AG04450 (cell line): Measurements from ENCODE around the gene PTCD1. TPM values are rescaled to one million over a fixed set of nuclear protein-coding genes. Genes with fewer than 3 reads are reported as not detected.

Source experiments
- CTCF ChIA-PET: fragments of 300-600, 350-600 bp; formaldehyde crosslinking; extraction: SDS; loops from one replicate; lab custom pipeline; 2022; ENCODE audit warnings: antibody characterized with exemption, inconsistent platforms; lab: Charles Lee
- POLR2A ChIA-PET: fragments of 350-600 bp; formaldehyde crosslinking; extraction: SDS; loops from one replicate; lab custom pipeline; 2021; ENCODE audit warnings: antibody characterized with exemption, inconsistent platforms; lab: Yijun Ruan, JAX
- DNase-seq: peaks from one replicate; pipeline ENCODE4 v3.0.0-alpha.2; 2011; ENCODE audit warnings: low read depth, low spot score
- H3K27ac ChIP-seq: one replicate; pipeline ENCODE4 v1.5.1; 2012; ENCODE audit warnings: low read depth, low read length, control low read depth
- H3K27me3 ChIP-seq: one replicate; pipeline ENCODE4 v1.6.0; 2012; ENCODE audit warnings: low read length; ENCODE audit not compliant: control insufficient read depth, insufficient read depth
- H3K4me3 ChIP-seq: 2 replicates; pipeline ENCODE4 v1.5.1; 2011; ENCODE audit warnings: mild to moderate bottlenecking, low read depth, low read length, control low read depth
- H3K9me3 ChIP-seq: 2 replicates; pipeline ENCODE4 v1.5.1; 2012; ENCODE audit warnings: low read length; ENCODE audit not compliant: control insufficient read depth, insufficient read depth
- polyA plus RNA-seq: library from polyadenylated mRNA; depleted of rRNA; stranded (reverse); fragments of >200 nt; gene quantifications from 2 replicates; pipeline ENCODE4 v1.2.3, GENCODE V29; 2011
- TF ChIP-seq, protein P1 (sequence below): IDR thresholded peaks from 2 replicates; pipeline ENCODE4 v1.5.1; 2011; ENCODE audit warnings: low read depth, low read length, control low read depth, inconsistent platforms

Gene PTCD1
- polyA plus RNA-seq, 1 experiment: 2.7 TPM

DNA sequence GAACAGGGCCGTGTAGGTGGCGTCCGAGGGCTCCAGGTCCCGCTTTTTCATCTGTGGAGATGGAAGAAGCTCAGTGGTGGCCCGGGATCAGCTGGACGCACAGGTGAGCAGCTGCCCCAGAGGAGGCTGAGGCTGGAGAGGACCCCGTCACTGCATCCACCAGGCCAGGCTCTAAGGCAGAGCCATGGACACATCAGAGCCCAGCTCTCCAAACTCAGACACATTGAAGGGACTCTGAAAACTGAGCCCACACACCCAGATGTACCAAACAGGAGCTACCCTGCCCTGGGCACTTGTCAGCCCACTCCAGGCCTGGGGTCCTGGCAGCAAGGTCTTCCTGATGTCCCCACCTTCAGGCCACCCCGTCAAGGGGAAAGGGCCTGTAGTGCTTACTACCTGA is 8.8 kb downstream of the PTCD1 start:
- ChIA-PET POLR2A (interaction anchor here (1.3 kb wide), 1 partner anchor 9 kb away, joined by 3 read pairs; the partner anchor contains the start of genes CPSF4 and PTCD1), CTCF (interaction anchor here (0.9 kb wide), 1 partner anchor 550 kb away, joined by 3 read pairs; no protein-coding TSS in a partner anchor)
- DNase-seq: no peak
- no peak overlapping the region for H3K27ac ChIP-seq
- TF ChIP-seq, protein P1, sequence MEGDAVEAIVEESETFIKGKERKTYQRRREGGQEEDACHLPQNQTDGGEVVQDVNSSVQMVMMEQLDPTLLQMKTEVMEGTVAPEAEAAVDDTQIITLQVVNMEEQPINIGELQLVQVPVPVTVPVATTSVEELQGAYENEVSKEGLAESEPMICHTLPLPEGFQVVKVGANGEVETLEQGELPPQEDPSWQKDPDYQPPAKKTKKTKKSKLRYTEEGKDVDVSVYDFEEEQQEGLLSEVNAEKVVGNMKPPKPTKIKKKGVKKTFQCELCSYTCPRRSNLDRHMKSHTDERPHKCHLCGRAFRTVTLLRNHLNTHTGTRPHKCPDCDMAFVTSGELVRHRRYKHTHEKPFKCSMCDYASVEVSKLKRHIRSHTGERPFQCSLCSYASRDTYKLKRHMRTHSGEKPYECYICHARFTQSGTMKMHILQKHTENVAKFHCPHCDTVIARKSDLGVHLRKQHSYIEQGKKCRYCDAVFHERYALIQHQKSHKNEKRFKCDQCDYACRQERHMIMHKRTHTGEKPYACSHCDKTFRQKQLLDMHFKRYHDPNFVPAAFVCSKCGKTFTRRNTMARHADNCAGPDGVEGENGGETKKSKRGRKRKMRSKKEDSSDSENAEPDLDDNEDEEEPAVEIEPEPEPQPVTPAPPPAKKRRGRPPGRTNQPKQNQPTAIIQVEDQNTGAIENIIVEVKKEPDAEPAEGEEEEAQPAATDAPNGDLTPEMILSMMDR: no peak
- no peaks in the 10 kb centered on the region; the same call in 1 of the 2 replicates for H3K9me3 ChIP-seq
- H3K27me3 ChIP-seq: no peaks in the 10 kb centered on the region
- no peak overlapping the region for H3K4me3 ChIP-seq

DNA sequence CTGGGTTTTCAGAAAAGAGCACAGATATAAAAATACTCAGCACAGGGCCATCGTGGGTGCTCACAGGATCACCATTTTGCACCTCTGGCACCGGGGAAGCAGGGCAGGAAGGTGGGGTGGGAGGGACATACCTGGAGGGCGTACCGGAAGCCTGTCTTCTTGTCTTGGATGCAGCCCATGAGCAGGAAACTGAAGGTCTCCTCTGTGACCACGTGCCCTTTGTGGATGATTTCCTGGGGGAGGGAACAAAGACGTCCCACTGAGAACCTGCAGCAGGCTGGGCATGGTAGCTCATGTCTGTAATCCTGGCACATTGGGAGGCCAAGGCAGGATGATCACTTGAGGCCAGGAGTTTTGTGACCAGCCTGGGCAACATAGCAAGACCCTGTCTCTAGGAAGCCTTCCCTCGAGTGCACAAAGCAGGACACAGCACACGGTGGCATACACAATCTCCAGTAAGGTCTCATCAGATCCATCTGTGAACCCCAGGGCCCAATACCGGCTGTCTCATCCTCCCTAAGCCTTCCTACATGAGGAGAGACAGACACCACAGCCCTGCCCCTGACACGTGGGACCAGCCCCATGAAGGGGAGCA is 9.5 kb downstream of the PTCD1 start:
- ChIA-PET POLR2A (interaction anchor here (1.3 kb wide), 1 partner anchor 10 kb away, joined by 3 read pairs; the partner anchor contains the start of genes CPSF4 and PTCD1), CTCF (interaction anchor here (0.9 kb wide), 1 partner anchor 550 kb away, joined by 3 read pairs; no protein-coding TSS in a partner anchor)
- no peak overlapping the region for H3K4me3 ChIP-seq

DNA sequence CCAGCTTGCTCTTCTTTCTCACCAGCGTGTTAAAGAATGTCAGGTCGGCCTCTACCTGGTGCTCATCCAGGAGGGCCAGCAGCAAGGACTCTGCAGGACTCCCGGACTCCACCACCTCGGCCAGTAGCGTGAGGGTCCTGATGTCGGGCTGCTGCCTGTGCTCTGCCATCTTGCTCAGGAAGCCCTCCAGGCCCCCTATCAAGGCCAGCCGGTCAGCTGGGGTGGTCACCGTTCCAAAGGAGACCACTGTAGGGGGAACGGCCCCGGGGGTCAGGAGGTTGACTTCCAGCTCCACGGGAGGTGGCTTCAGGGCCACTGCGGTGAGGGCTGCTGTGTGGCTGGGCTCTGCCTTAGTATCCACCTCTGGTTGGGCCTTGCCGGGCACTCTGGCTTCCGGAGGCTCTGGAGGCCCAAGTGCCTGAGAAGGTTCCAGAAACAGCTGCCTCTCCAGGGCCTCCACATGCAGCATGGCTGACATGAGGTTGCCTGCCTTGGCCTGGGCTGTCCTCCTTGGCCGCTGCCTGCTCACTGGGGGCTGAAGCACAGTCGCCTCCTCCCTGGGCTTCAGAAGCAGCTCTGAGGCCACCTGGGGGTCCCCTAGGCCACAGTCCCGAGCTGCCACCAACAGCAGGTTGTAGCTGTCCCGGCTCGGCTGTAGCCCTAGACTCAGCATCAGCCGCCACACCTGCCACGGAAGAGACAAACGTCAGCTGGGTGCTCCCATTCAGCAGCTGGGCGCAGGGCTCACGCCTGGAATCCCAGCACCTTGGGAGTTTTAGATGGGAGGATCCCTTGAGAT is 13.5 kb downstream of the PTCD1 start:
- TF ChIP-seq, protein P1: no peak
- ChIA-PET POLR2A (interaction anchor here (1.6 kb wide), 1 partner anchor 17 kb away, joined by 5 read pairs; the partner anchor contains the start of genes BUD31 and PDAP1), CTCF (no interaction called here)
- no peak overlapping the region for H3K27ac ChIP-seq
- H3K9me3 ChIP-seq: no peaks in the 10 kb centered on the region; the same call in 1 of the 2 replicates
- H3K27me3 ChIP-seq: no peaks in the 10 kb centered on the region
- DNase-seq: no peak
- H3K4me3 ChIP-seq: no peak overlapping the region

More for the DNA sequence above, 9.5 kb downstream of the PTCD1 start:
- DNase-seq: no peak
- Histone ChIP-seq H3K9me3 (no peaks in the 10 kb centered on the region; the same call in 1 of the 2 replicates), H3K27ac (no peak overlapping the region), H3K27me3 (no peaks in the 10 kb centered on the region)
- TF ChIP-seq, protein P1: no peak

DNA sequence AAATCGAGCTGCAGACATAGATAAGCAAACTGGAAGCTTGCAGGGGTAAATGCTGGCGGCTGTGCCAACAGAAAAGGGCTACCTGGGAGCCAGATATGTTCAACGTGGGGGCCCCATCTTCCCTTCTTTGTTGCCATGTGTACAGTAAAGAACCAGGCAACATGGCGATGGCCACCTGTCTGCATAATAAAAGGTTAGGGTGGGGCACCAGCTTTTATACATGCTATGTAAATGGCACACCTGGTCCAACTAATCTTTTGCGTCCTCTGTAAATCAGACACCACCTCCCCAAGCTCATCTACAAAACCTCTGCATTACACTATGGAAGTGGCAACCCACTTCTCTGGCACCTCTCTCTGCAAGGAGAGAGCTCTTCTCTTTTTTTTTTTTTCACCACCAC is 16.0 kb downstream of the PTCD1 start:
- ChIA-PET POLR2A (interaction anchor here (0.6 to 0.7 kb wide), 2 partner anchors 157 to 443 kb away, joined by 3 to 4 read pairs; no protein-coding TSS in a partner anchor), CTCF (interaction anchor here (1.5 kb wide), 1 partner anchor 8 kb away, joined by 4 read pairs; no protein-coding TSS in a partner anchor)

More for the DNA sequence above, 16.0 kb downstream of the PTCD1 start:
- no peaks in the 10 kb centered on the region for H3K27me3 ChIP-seq
- no peaks in the 10 kb centered on the region; the same call in 1 of the 2 replicates for H3K9me3 ChIP-seq
- DNase-seq: no peak
- H3K27ac ChIP-seq: no peak overlapping the region
- no peak overlapping the region for H3K4me3 ChIP-seq
- TF ChIP-seq, protein P1: no peak
